Activated naive CD8-positive, alpha-beta T cell treated with anti-CD3 and anti-CD28 coated beads, Interleukin-2, amount 10 ng/mL, durations not matched to agents 7 days and 5 days (primary cell): ENCODE results near the gene HTT-AS. TPM values are rescaled to one million over a fixed set of nuclear protein-coding genes. Genes with fewer than 3 reads are reported as not detected.

Experiments
- ATAC-seq: fragments of 150-1000 bp; cut with Tn5 transposase; one replicate; pipeline ENCODE4 v1.10.0; 2021; ENCODE audit warnings: low read depth, moderate library complexity
- POLR2A ChIA-PET: fragments of 350-600 bp; sonication (Branson Sonifier 250); formaldehyde crosslinking; loops from one replicate; lab custom pipeline; 2021; ENCODE audit warnings: antibody characterized with exemption; lab: Charles Lee
- DNase-seq: peaks from one replicate; pipeline ENCODE4 v3.0.0; 2021
- H3K27ac Mint-ChIP-seq: one replicate; pipeline ENCODE4 v1.8.0; 2022; ENCODE audit warnings: mild to moderate bottlenecking, mixed read lengths
- H3K27me3 Mint-ChIP-seq: one replicate; pipeline ENCODE4 v1.8.0; 2022; ENCODE audit warnings: mild to moderate bottlenecking, moderate library complexity, mixed read lengths
- H3K36me3 Mint-ChIP-seq: one replicate; pipeline ENCODE4 v1.8.0; 2021; ENCODE audit warnings: mild to moderate bottlenecking, mixed read lengths
- H3K4me1 Mint-ChIP-seq: one replicate; pipeline ENCODE4 v1.8.0; 2021; ENCODE audit warnings: mixed read lengths
- H3K4me3 Mint-ChIP-seq: one replicate; pipeline ENCODE4 v1.8.0; 2022; ENCODE audit warnings: mild to moderate bottlenecking, moderate library complexity, mixed read lengths
- H3K9me3 Mint-ChIP-seq: one replicate; pipeline ENCODE4 v1.8.0; 2021; ENCODE audit warnings: mixed read lengths
- total RNA-seq, 2 experiments: library from RNA; stranded (reverse); gene quantifications; one replicate each; pipeline ENCODE4 v1.2.3, GENCODE V29; 2021

Gene HTT-AS
- total RNA-seq, 2 experiments from 2014 or later, result not detected

DNA sequence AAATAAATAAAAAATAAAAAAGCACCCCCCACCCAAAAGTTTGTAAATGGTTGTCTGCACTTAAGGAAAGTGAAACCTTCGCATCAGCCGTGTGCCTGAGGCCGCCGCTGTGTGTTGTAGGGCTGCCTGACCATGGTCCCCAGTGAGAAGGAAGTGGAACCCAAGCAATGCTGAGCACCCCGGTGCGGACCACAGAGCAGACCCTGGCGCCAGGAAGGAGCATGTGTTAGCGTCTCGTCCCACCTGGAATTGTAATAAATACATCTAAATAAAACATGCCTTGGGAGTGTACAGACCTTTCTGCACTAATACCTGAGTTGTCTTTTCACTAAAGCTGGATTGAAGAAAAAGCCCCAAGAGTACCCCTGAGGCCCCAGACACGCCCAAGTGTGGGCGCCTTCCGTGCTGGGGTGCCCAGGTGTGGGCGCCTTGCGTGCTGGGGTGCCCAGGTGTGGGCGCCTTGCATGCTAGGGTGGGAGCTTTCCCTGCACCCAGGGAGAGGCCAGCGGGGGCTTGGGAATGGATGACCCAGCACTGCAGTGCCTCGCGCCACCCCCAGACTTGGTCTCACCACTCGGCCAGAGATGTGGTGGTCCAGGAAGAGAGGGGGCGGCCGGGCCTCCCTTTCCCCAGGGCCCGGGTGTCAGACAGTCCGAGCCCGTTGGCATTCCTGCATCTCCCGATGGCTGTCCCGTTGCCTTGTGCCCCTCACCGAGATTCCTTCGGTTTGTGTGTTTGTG is 33.7 kb downstream of the HTT-AS start:
- Mint-ChIP-seq H3K36me3 (peaks cover 7% of the 10 kb centered on the region), H3K9me3 (no peaks in the 10 kb centered on the region), H3K27me3 (peaks cover 12% of the 10 kb centered on the region), H3K4me1 (peaks cover 57% of the 10 kb centered on the region), H3K27ac (peak overlapping the region; percentile 94), H3K4me3 (peak overlapping the region; percentile 91)
- DNase-seq (no peak), ATAC-seq (no peak)
- POLR2A ChIA-PET, result interaction anchor here (0.7 to 1.7 kb wide), 2 partner anchors 78 to 185 kb away, joined by 3 to 10 read pairs; partner anchors contain the start of genes GRK4 and NOP14

DNA sequence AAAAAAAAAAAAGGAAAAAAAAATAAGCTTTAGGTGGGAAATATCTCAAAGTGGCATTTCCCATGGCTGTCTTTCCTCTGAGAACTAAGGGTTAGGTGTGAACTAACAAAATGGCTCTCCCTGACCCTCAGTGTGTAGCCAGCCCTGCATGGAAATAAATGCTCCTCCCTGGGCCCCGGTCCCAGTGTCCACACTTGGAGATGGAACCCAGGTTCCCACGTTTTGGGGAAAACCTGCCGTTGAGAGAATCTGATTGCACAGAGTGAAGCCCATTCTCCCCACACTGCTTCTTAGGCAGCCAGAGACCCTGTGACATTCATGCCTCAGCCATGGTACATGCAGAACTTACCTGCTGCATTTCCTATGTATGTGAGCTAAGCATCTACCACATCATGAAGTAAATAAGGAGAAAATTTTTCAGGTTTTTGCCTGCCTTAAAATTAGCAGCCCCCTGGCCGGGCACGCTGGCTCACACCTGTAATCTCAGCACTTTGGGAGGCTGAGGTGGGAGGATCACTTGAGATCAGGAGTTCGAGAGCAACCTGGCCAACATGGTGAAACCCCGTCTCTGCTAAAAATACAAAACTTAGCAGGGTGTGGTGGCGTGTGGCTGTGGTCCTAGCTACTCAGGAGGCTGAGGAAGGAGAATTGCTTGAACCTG is 34.5 kb downstream of the HTT-AS start:
- peak overlapping the region; percentile 42 for H3K27ac Mint-ChIP-seq
- ATAC-seq (no peak), DNase-seq (no peak)
- peaks cover 49% of the 10 kb centered on the region for H3K4me1 Mint-ChIP-seq
- no peaks in the 10 kb centered on the region for H3K9me3 Mint-ChIP-seq
- peak overlapping the region; percentile 25 for H3K4me3 Mint-ChIP-seq
- POLR2A ChIA-PET, result interaction anchor here (0.6 to 1.1 kb wide), 2 partner anchors 31 to 202 kb away, joined by 3 to 4 read pairs; no protein-coding TSS in a partner anchor
- H3K27me3 Mint-ChIP-seq, result peaks cover 13% of the 10 kb centered on the region
- peaks cover 3% of the 10 kb centered on the region for H3K36me3 Mint-ChIP-seq

DNA sequence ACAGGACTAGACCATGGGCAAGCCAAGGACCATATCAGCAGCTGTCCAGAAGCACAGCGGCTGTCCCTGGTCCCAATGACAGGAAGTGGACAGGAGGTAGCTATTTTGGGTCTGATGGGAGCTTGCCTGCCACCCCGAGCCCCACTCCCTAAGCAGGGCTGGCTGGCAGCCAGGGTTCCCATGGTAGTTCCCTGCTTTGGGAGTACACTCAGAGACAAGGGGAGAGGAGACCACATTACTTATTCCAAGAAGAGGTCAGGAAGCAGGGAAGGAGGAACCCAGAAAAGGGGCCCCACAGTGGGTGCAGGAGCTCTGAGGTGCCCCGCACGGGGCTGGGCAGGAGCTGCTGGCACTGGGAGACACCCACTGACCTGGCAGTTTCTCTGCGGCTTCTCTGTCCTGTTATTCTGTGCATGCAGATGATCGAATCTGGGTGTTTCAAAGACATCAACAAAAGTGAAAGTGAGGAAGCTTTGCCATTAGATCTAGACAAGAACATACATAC is 36.3 kb downstream of the HTT-AS start:
- peak; percentile 14 for ATAC-seq

GRCh38 chr4:3036131-3036952 is 38.0 kb downstream of the HTT-AS start:
- Mint-ChIP-seq H3K27ac (no peak overlapping the region), H3K4me1 (peaks cover 27% of the 10 kb centered on the region), H3K27me3 (peaks cover 20% of the 10 kb centered on the region), H3K9me3 (no peaks in the 10 kb centered on the region), H3K4me3 (no peak overlapping the region), H3K36me3 (no peaks in the 10 kb centered on the region)
- ATAC-seq (no peak), DNase-seq (no peak)
- POLR2A ChIA-PET, result interaction anchor here (1.1 kb wide), 1 partner anchor 281 kb away, joined by 3 read pairs; no protein-coding TSS in a partner anchor

More for the DNA sequence above, 36.3 kb downstream of the HTT-AS start:
- H3K27ac Mint-ChIP-seq, result peak overlapping the region; percentile 80
- POLR2A ChIA-PET, result interaction anchor here (1.1 to 1.8 kb wide), 4 partner anchors 60 to 282 kb away, joined by 3 to 9 read pairs (median 6); partner anchors contain the start of genes GRK4 and NOP14
- H3K36me3 Mint-ChIP-seq, result no peaks in the 10 kb centered on the region
- H3K9me3 Mint-ChIP-seq, result no peaks in the 10 kb centered on the region
- H3K4me1 Mint-ChIP-seq, result peaks cover 38% of the 10 kb centered on the region
- peaks cover 16% of the 10 kb centered on the region for H3K27me3 Mint-ChIP-seq
- peak overlapping the region; percentile 77 for H3K4me3 Mint-ChIP-seq
- peak; percentile 51 for DNase-seq

DNA sequence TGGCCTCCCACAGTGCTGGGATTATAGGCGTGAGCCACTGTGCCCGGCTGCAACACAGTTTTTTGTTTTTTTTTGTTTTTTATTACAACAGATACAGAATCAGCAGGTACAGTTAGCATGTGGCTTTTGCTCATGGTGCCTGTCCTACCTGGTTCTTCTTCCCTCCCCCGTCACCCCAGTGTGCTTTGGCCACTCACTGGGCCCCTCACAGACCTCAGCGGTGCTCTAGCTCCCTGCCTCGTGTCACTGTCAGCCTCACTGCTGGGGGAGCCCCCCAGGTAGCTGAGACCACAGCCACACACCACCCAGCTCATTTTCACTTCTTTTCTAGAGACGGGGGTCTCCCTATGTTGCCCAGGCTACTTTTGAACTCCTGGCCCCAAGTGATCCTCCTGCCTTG is 38.7 kb downstream of the HTT-AS start:
- H3K36me3 Mint-ChIP-seq, result no peaks in the 10 kb centered on the region
- DNase-seq (no peak), ATAC-seq (no peak)
- POLR2A ChIA-PET, result no interaction called here
- H3K27ac Mint-ChIP-seq, result no peak overlapping the region
- H3K9me3 Mint-ChIP-seq, result no peaks in the 10 kb centered on the region
- H3K4me3 Mint-ChIP-seq, result no peak overlapping the region
- peaks cover 20% of the 10 kb centered on the region for H3K27me3 Mint-ChIP-seq
- H3K4me1 Mint-ChIP-seq, result peaks cover 25% of the 10 kb centered on the region

DNA sequence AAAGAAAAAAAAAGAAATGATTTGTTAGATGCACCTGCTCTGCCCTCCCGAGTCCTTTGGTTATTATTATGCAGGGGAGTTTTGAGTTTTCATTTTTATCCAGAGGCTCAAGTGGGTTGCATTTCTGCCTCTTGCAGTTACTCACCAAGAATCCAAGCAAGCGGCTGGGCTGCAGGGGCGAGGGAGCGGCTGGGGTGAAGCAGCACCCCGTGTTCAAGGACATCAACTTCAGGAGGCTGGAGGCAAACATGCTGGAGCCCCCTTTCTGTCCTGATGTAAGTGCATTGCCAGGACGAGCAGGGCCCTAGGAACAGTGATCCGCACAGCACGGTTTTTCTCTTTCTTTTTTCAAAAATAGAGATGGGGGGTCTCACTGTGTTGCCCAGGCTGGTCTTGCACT is 39.1 kb downstream of the HTT-AS start:
- POLR2A ChIA-PET, result no interaction called here
- Mint-ChIP-seq H3K36me3 (no peaks in the 10 kb centered on the region), H3K9me3 (no peaks in the 10 kb centered on the region), H3K4me3 (no peak overlapping the region), H3K27me3 (peaks cover 20% of the 10 kb centered on the region), H3K27ac (no peak overlapping the region), H3K4me1 (peaks cover 22% of the 10 kb centered on the region)
- DNase-seq (no peak), ATAC-seq (no peak)

- Mint-ChIP-seq H3K27me3 (peaks cover 20% of the 10 kb centered on the region), H3K36me3 (no peaks in the 10 kb centered on the region), H3K4me3 (no peak overlapping the region), H3K4me1 (peaks cover 20% of the 10 kb centered on the region), H3K9me3 (no peaks in the 10 kb centered on the region), H3K27ac (no peak overlapping the region)
- DNase-seq (no peak), ATAC-seq (no peak)
- POLR2A ChIA-PET, result no interaction called here
These were observed 40.1 kb downstream of the HTT-AS start for GRCh38 chr4:3034231-3034630.

DNA sequence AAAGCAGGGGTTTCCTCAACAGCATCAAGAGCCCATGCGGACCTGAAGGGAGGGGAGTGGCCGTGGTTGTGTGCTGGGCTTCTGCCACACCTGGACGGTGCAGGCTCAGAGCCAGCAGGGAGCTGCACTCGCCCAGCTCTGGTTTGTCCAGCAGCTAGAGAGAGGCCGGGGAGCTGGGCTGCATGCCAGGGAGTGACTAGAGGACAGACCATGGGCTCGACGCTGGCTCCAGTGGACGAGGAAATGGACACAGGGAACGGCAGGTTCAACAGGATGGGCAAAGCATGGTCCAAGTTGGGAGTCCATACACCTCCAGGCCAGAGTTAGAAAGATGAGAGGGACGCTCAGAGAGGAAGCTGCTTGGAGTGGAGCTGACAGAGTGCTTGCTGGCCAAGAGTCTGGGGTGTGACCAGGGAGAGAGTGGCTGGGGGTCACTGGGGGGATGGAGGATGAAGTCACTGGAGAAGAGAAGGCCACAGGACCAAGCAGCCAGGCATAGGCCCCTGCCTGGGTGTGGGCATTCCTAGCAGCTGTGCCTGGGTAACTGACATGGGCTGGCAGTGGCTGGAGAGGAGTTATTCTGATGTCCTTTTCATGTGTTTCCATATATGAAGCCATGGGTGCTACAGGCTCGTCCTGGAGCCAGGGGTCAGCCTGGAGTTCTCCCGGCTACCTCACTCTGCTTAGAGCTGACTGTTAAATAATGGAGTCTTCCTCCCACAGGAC is 42.8 kb downstream of the HTT-AS start:
- no peaks in the 10 kb centered on the region for H3K9me3 Mint-ChIP-seq
- H3K27ac Mint-ChIP-seq, result no peak overlapping the region
- H3K4me3 Mint-ChIP-seq, result no peak overlapping the region
- H3K27me3 Mint-ChIP-seq, result peaks cover 14% of the 10 kb centered on the region
- ATAC-seq, result no peak
- H3K36me3 Mint-ChIP-seq, result no peaks in the 10 kb centered on the region
- no peak for DNase-seq
- POLR2A ChIA-PET, result interaction anchor here (0.6 kb wide), 1 partner anchor 28 kb away, joined by 8 read pairs; no protein-coding TSS in a partner anchor
- H3K4me1 Mint-ChIP-seq, result no peaks in the 10 kb centered on the region

DNA sequence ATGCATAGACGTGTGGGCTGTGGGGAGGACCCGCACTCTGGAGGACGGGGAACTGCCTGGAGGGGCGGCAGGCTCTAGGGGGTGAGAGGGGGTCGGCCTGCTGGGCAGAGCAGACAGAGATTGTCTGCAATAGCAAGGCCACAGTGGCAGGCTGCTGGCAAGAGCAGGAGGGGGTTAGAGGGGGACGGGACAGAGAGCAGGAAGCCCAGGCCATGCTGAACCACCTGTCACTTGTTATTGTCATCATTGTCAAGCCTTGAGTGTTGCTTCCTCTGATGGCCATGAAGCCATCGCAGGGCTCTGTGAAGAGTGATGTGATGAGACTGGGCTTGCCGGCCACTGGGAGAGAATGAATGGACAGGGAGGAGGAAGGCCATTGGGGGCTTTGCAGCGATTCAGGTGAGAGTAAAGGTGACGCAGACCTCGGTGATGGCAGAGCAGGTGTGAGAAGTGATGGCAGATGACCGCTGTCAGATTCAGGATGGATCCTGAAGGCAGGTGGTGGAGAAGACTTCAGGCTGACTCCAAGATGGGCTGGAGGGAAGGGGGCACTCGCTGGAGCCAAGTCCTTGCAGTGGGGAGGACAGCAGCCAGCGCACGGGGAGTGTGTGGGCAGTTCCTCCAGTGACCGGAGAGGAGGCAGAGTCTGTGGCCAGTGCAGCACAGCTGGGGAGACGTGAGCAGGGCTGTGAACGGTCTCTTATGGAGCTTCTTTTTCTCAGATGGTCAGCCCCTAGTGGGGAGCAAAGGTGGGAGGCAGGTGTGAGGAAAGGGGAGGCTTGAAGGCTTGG is 43.6 kb downstream of the HTT-AS start:
- H3K9me3 Mint-ChIP-seq, result no peaks in the 10 kb centered on the region
- H3K27ac Mint-ChIP-seq, result no peak overlapping the region
- no peak overlapping the region for H3K4me3 Mint-ChIP-seq
- H3K4me1 Mint-ChIP-seq, result no peaks in the 10 kb centered on the region
- H3K36me3 Mint-ChIP-seq, result no peaks in the 10 kb centered on the region
- POLR2A ChIA-PET, result no interaction called here
- H3K27me3 Mint-ChIP-seq, result peaks cover 11% of the 10 kb centered on the region
- ATAC-seq (no peak), DNase-seq (no peak)

- Mint-ChIP-seq H3K36me3 (no peaks in the 10 kb centered on the region), H3K4me3 (no peak overlapping the region), H3K4me1 (no peaks in the 10 kb centered on the region), H3K27me3 (peaks cover 9% of the 10 kb centered on the region), H3K9me3 (no peaks in the 10 kb centered on the region), H3K27ac (no peak overlapping the region)
- POLR2A ChIA-PET, result interaction anchor here (0.6 kb wide), 1 partner anchor 39 kb away, joined by 3 read pairs; no protein-coding TSS in a partner anchor
- DNase-seq (no peak), ATAC-seq (no peak)
These were observed 44.9 kb downstream of the HTT-AS start for GRCh38 chr4:3029464-3029863.

- Mint-ChIP-seq H3K36me3 (no peaks in the 10 kb centered on the region), H3K4me3 (no peak overlapping the region), H3K9me3 (peaks cover 4% of the 10 kb centered on the region), H3K27me3 (peaks cover 11% of the 10 kb centered on the region), H3K4me1 (no peaks in the 10 kb centered on the region), H3K27ac (no peak overlapping the region)
- ATAC-seq (no peak), DNase-seq (no peak)
- POLR2A ChIA-PET, result no interaction called here
These were observed 47.8 kb downstream of the HTT-AS start for GRCh38 chr4:3026540-3026939.

GRCh38 chr4:3025881-3026280 is 48.5 kb downstream of the HTT-AS start:
- H3K27ac Mint-ChIP-seq, result no peak overlapping the region
- POLR2A ChIA-PET, result no interaction called here

More at GRCh38 chr4:3025881-3026280, 48.5 kb downstream of the HTT-AS start:
- H3K4me3 Mint-ChIP-seq, result no peak overlapping the region
- H3K9me3 Mint-ChIP-seq, result peaks cover 4% of the 10 kb centered on the region
- H3K36me3 Mint-ChIP-seq, result no peaks in the 10 kb centered on the region
- H3K4me1 Mint-ChIP-seq, result no peaks in the 10 kb centered on the region
- H3K27me3 Mint-ChIP-seq, result peaks cover 11% of the 10 kb centered on the region
- ATAC-seq (no peak), DNase-seq (no peak)
